GM13977 (cell line): ENCODE data around the gene TENT4B.

Experiments used
- DNase-seq: peaks from one replicate; pipeline ENCODE4 v3.0.0; 2012; ENCODE audit warnings: low spot score
- CTCF ChIP-seq: IDR thresholded peaks from 2 replicates; pipeline ENCODE4 v1.5.1; 2012; ENCODE audit warnings: mild to moderate bottlenecking, control low read depth; ENCODE audit not compliant: insufficient read depth; ENCODE audit errors: extremely low read depth, missing control alignments
- in situ Hi-C: fragments of 300-500 bp; cut with MboI; formaldehyde crosslinking; loops from one replicate; pipeline ENCODE4 v1.12.0; 2022; ENCODE audit warnings: low sequenced_read_pairs, low pct_unique_long_range_greater_than_20kb, mixed read lengths, inconsistent platforms; ENCODE audit not compliant: unreplicated experiment

TENT4B gene

GRCh38 chr16:50198802-50199403 lies 45.8 kb downstream of the TENT4B start:
- no peak for DNase-seq
- TF ChIP-seq CTCF, result no peak
- in situ Hi-C loops, result no loop called here

GRCh38 chr16:50201787-50202186 lies 48.7 kb downstream of the TENT4B start:
- no peak for TF ChIP-seq CTCF
- in situ Hi-C loops, result no loop called here
- no peak for DNase-seq

- no peak for DNase-seq
- in situ Hi-C loops, result no loop called here
- no peak for TF ChIP-seq CTCF
These were observed 50.0 kb downstream of the TENT4B start for GRCh38 chr16:50202926-50203624.

GRCh38 chr16:50203681-50204080 lies 50.6 kb downstream of the TENT4B start:
- no peak for TF ChIP-seq CTCF
- in situ Hi-C loops, result no loop called here
- DNase-seq, result no peak

GRCh38 chr16:50204453-50205108 lies 51.5 kb downstream of the TENT4B start:
- DNase-seq, result no peak
- no peak for TF ChIP-seq CTCF
- in situ Hi-C loops, result no loop called here

- no peak for TF ChIP-seq CTCF
- in situ Hi-C loops, result no loop called here
- DNase-seq, result no peak
These were observed 54.5 kb downstream of the TENT4B start for GRCh38 chr16:50207652-50208051.
